HS-5 (cell line): Measurements from ENCODE around the gene MSL1.

Experiments
- DNase-seq: peaks from one replicate; pipeline ENCODE4 v3.0.0-alpha.2; 2012; ENCODE audit warnings: low read depth

MSL1 gene

DNA sequence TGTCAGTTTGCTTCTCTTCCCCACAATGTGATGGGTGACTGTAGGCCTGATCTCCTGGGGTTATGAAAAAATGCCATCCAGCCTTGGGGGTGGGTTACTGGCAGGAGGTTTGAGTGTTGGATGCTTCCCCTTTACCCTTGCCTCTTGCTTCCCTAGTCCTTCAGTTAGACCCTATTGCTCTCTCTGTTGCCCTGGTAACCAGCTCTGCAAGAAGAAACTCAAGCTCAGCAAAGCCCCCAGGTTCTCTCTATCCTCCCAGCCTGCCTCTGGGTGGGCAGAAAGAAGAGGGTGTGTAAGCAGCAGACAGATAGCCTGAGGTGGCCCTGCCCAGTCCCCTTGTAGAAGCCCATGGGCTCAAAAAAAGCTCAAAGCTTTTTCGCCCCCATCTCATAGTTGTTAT, 52.7 kb downstream of the MSL1 start:
- no peak for DNase-seq

DNA sequence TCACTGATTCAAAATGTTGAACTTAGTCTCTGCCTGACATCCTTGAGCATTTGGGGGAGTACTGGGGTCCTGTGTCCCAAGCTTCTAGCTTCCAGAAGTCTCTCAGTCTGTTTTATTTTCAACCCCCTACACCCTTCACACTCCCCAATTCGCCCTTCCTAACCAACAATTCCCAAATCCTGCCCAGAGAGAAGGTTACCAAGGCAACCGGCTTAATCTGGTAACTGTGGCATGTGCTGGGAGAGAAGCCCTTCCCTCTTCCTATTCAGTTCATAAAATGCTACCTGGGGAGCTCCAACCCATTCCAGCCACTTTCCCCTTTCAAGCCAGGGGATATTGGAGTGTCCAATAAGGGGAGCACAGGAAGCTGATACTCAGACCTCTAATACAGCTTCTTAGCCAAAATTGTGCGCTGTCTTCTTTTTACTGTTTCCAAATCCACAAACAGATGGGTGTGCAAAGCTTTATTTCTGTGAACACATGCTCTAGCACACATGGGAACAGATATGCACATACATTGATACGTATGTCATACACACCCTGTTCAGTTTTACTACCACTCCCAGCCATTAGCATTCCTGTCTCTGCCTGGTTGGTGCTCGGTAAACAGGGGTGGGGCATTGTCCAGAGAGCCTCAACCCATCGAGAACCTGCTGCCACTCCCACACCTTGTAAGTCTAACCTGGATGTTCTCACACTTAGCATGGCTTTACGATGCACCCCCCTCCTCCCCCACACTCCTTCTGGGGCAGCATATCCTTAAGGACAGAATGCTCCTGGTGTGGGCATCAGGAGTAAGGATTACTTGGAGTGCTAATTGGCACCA, 54.4 kb downstream of the MSL1 start:
- no peak for DNase-seq

DNA sequence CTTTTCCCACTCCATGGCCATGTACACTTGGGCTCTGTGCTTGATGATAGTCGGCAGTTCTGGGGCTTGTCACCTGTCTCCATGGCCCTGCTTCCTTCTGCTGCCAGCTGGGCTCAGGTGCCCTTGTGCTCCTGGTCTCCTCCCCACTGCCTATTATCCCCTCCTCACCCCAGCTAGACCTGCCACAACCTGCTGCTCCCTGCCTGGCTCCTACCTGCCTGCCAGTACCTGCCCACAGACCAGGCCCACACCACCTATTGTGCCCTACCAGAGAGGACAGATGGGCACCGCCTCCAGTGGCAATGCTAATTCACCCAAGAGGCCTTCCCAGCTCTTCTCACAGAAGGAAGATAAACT, 55.0 kb downstream of the MSL1 start:
- no peak for DNase-seq

DNA sequence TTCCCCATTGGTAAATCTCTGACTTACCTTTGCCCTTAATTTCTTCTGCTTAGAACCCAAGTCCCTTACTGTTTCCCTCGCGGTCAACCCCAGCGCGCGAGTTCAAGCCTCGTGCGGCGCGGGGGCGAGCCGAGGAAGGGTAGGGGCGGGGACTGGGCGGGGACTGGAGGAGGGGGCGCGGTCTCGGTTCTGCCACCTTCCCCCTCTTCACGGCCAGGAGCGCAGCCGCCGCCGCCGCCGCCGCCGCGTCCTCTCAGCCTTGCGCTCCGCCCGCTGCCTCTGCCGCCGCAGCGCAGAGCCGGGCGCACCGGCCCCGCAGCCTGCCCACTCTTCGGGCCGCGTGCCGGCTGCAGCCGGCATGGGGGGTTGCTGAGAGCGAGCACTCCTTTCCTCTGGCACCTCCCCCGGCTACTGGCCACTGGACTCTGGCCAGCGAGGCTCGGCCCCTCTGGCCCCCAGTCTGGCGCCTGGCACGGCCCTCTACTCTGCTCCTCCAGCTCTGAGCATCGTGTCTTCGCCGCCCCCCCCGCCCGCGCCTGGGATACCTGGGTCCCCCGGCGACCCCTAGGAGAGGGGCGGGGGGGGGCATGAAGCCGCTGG, 55.6 kb downstream of the MSL1 start, which contains the start of gene RAPGEFL1:
RAPGEFL1 (plus strand) TSS at position 196 of the 600 bp plus-strand sequence; CDS start at position 588, 392 bp downstream.
- no peak for DNase-seq

DNA sequence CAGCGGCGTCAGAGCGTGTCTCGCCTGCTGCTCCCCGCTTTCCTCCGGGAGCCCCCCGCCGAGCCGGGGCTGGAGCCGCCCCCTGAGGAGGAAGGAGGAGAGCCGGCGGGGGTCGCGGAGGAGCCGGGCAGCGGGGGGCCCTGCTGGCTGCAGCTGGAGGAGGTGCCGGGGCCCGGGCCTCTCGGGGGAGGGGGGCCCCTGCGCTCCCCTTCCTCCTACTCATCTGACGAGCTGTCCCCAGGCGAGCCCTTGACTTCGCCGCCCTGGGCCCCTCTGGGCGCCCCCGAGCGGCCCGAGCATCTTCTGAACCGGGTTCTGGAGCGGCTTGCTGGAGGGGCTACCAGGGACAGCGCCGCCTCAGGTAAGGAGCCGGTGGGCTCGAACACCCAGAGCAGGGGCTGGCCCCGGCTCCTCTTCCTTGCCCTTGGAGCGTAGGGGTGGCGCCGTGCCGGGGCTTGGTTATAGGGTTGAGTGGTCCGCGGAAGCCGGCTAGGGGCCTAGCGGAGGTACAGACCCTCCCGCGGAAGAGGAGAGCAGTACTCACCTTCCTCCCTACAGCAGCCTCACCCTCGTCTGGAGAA, 56.3 kb downstream of the MSL1 start:
- DNase-seq, result no peak

DNA sequence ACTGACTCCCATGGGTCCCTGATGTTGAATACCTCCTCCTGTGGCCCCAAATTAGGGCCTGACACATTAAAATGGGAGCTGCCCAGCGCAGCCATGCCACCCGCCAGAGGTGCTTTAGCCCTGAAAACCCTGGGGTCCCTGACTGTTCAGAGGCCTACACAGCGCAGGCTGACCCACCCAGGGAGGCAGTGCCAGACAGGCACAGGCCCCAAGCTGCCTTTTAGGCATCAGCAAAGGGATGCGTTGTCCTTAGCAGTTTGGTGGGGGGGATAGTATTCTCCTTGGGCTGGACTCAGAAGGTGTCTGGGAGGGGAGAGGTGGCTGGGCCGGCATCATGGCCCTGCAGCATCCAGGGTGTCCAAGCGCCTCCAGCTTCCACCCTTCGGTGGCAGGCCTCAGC, 56.9 kb downstream of the MSL1 start:
- no peak for DNase-seq

DNA sequence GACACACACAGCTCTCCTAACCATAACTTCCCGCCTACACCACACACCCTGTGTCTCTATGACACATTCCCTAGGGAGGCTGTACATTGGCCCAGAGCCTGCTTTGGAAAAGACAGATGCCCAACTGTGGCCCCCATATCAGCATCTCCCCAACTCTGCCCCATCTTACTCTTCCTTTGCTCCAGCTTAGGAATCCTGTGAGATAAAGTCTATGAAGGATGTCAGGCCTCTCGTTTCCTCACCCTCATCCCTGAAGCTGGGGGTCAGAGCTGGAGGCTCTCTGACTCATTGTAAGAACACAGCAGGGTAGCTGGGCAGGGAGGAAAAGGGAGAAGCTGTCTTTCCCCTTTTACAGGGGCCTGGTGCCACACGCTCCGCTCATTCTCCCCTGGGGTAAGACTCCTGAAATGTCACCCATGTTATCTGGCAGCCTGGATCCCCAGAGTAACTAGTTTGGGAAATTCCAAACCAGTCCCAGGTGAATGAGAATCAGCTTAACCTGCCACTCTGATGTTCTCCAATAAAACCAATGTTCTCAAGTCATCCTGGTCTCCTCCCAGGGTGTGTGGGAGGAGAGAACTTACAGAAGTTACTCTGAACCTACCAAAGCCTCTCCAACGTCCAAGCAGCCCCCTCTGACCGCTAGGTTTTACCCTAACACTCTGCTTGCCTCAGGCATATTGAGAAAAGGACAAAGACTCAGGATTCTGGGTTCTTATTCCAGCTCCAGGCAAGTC, 58.3 kb downstream of the MSL1 start:
- DNase-seq, result no peak

DNA sequence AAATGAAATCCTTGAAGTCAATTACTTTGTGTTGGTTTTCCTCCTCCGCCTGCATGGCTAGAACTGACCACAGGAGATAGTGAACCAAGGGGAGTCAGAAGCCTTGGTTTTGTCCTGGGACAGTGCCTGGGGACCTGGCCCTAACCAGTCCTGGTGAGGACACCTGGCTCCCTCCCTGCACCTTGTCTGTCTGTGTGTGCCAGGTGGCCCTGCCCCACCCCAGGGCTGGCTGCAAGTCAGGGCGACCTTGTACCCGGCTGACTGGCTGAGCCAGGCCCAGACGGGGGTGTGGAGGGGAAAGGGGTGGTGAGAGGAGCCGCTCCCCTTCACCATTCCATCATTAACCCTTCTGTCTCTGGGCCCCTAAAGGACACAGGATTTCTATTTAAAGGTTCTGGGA, 58.9 kb downstream of the MSL1 start:
- no peak for DNase-seq

DNA sequence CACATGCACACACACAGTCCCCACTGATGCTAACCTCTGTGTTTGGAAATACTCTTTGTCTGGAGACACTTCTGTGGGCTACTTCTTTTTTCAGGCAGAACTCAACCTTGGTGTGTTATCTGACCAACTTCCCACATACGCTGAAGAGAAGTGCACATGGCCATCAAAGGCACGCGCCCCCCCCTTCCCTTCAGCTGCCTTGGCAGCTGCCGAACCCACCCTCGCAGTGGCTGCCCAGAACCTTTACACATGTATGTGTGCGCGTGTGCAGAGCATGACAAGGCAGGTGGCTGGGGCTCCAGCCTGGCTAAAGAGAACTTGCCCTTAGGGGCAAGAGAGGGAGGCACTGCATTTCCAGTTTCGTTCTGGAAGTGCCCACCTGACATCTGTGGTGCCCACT, 59.4 kb downstream of the MSL1 start:
- DNase-seq, result no peak

DNA sequence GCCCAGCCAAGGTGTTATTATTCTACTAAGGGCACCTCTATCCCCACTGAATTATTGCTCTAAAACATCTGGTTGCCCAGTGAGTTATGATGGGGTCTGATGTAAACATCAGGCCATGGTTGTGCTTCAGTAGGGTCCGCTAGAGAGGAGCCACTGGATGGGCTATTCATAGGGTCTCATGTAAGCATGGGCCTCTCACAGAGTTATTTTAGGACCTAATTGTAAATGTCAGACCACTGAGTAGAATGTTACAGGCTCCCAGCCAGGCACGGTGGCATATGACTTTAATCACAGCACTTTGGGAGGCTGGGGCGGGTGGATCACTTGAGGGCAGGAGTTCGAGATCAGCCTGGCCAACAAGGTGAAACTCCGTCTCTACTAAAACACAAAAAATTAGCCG, 60.8 kb downstream of the MSL1 start:
- no peak for DNase-seq
